H1 (cell line): ENCODE data around the gene CA7. TPM values are rescaled to one million over a fixed set of nuclear protein-coding genes. Genes with fewer than 3 reads are reported as not detected.

Source experiments
- CTCF ChIA-PET: fragments of 300-600 bp; sonication (Branson Sonifier 250); formaldehyde crosslinking; loops from one replicate; lab custom pipeline; 2021; ENCODE audit not compliant: partially characterized antibody; lab: Charles Lee
- POLR2A ChIA-PET: fragments of 300-600 bp; sonication (Branson Sonifier 250); formaldehyde crosslinking; loops from one replicate; lab custom pipeline; 2021; ENCODE audit warnings: inconsistent platforms; ENCODE audit not compliant: partially characterized antibody; lab: Charles Lee
- DNase-seq, 2 experiments: peaks; one replicate each; pipeline versions ENCODE4 v3.0.0 to v3.0.0-alpha.2; 2010 to 2022; ENCODE audit warnings: low spot score in 2 of 2, low read depth in 1 of 2, mixed read lengths in 1 of 2
- FAIRE-seq: peaks from 2 replicates; lab custom pipeline; 2011; peaks lifted over from hg19 to GRCh38; lab: Jason Lieb, UNC
- H2AFZ ChIP-seq: 2 replicates; pipeline ENCODE4 v1.8.1; 2012; ENCODE audit warnings: low read length, inconsistent platforms
- H2AK5ac ChIP-seq: 2 replicates; pipeline ENCODE4 v1.6.1; 2013; ENCODE audit warnings: low read depth, low read length
- H2BK120ac ChIP-seq: replicated peaks from 2 replicates; pipeline ENCODE3; 2013; ENCODE audit warnings: low read depth, low read length, inconsistent platforms
- H2BK12ac ChIP-seq: 2 replicates; pipeline ENCODE4 v1.6.1; 2013; ENCODE audit warnings: low read depth, low read length
- H2BK15ac ChIP-seq: 2 replicates; pipeline ENCODE4 v1.6.1; 2013; ENCODE audit warnings: low read length
- H2BK20ac ChIP-seq: 2 replicates; pipeline ENCODE4 v1.6.1; 2013; ENCODE audit warnings: low read length
- H2BK5ac ChIP-seq: 2 replicates; pipeline ENCODE4 v1.6.1; 2013; ENCODE audit warnings: low read depth, low read length
- H3K14ac ChIP-seq: 2 replicates; pipeline ENCODE4 v1.6.1; 2013; ENCODE audit warnings: inconsistent platforms; ENCODE audit not compliant: insufficient read length
- H3K18ac ChIP-seq: 2 replicates; pipeline ENCODE4 v1.6.1; 2013; ENCODE audit warnings: low read length; ENCODE audit errors: extremely low read depth
- H3K23ac ChIP-seq: 2 replicates; pipeline ENCODE4 v1.6.1; 2013; ENCODE audit warnings: inconsistent platforms; ENCODE audit not compliant: insufficient read length
- H3K23me2 ChIP-seq: 2 replicates; pipeline ENCODE4 v1.6.1; 2013; ENCODE audit warnings: low read depth, low read length
- H3K27ac ChIP-seq: 2 replicates; pipeline ENCODE4 v1.6.1; 2011; ENCODE audit warnings: low read depth, low read length, inconsistent platforms
- H3K27me3 ChIP-seq, 4 experiments: replicated peaks in 1 of 4; 1 replicate in 1 of 4; 2 replicates in 3 of 4; pipeline versions ENCODE4 v1.6.1 to v1.8.1; 2011 to 2013; ENCODE audit warnings: low read length in 3 of 4, mild to moderate bottlenecking in 3 of 4, inconsistent platforms in 2 of 4, mixed read lengths in 2 of 4, moderate library complexity in 1 of 4; ENCODE audit not compliant: control insufficient read depth in 3 of 4, insufficient read depth in 3 of 4; ENCODE audit errors: extremely low read depth in 1 of 4
- H3K36me3 ChIP-seq, 4 experiments: 2 replicates each; pipeline versions ENCODE4 v1.6.1 to v1.8.1; 2011 to 2013; ENCODE audit warnings: mild to moderate bottlenecking in 4 of 4, low read length in 3 of 4, moderate library complexity in 2 of 4, control low read depth in 1 of 4, inconsistent platforms in 1 of 4; ENCODE audit not compliant: insufficient read depth in 4 of 4, control insufficient read depth in 2 of 4
- H3K4ac ChIP-seq: replicated peaks from 2 replicates; pipeline ENCODE3; 2013; ENCODE audit warnings: low read length, low read depth, mixed read lengths, inconsistent platforms; ENCODE audit not compliant: insufficient read length
- H3K4me1 ChIP-seq, 4 experiments: replicated peaks in 1 of 4; 1 replicate in 1 of 4; 2 replicates in 3 of 4; pipeline versions ENCODE4 v1.6.1 to v1.8.1; 2011 to 2013; ENCODE audit warnings: low read length in 3 of 4, inconsistent platforms in 2 of 4, mixed read lengths in 1 of 4; ENCODE audit not compliant: insufficient read depth in 4 of 4, control insufficient read depth in 3 of 4
- H3K4me2 ChIP-seq, 2 experiments: 2 replicates each; pipeline versions ENCODE4 v1.6.1 to v1.8.1; 2011 to 2013; ENCODE audit warnings: low read depth in 2 of 2, low read length in 2 of 2, control low read depth in 1 of 2, inconsistent platforms in 1 of 2, mild to moderate bottlenecking in 1 of 2; ENCODE audit not compliant: insufficient read depth in 1 of 2
- H3K4me3 ChIP-seq, 4 experiments: fragments of 200-600, 300-600 bp in 1 of 4; sonication (generic), shearing (Covaris generic), sonication (Bioruptor Twin) in 1 of 4; 2 replicates each; pipeline versions ENCODE4 v1.5.1 to v1.8.1; 2011 to 2016; ENCODE audit warnings: low read length in 4 of 4, low read depth in 3 of 4, control low read depth in 2 of 4, inconsistent platforms in 2 of 4, mild to moderate bottlenecking in 2 of 4, mixed read lengths in 1 of 4, moderate library complexity in 1 of 4; ENCODE audit not compliant: insufficient read depth in 2 of 4; ENCODE audit errors: extremely low read depth in 1 of 4
- H3K56ac ChIP-seq: replicated peaks from 2 replicates; pipeline ENCODE3; 2013; ENCODE audit warnings: low read depth, mild to moderate bottlenecking, mixed read lengths, low read length, inconsistent platforms; ENCODE audit not compliant: insufficient read length
- H3K79me1 ChIP-seq: 2 replicates; pipeline ENCODE4 v1.6.1; 2013; ENCODE audit warnings: low read depth, low read length, control low read depth
- H3K79me2 ChIP-seq, 2 experiments: 2 replicates each; pipeline versions ENCODE4 v1.6.1 to v1.8.1; 2012 to 2013; ENCODE audit warnings: low read length in 2 of 2, mild to moderate bottlenecking in 2 of 2, inconsistent platforms in 1 of 2; ENCODE audit not compliant: insufficient read depth in 2 of 2, control insufficient read depth in 1 of 2
- H3K9ac ChIP-seq, 4 experiments: replicated peaks in 1 of 4; 1 replicate in 1 of 4; 2 replicates in 3 of 4; pipeline versions ENCODE4 v1.6.1 to v1.8.1; 2011 to 2013; ENCODE audit warnings: low read depth in 3 of 4, low read length in 3 of 4, control low read depth in 2 of 4, mild to moderate bottlenecking in 2 of 4, moderate library complexity in 2 of 4, inconsistent platforms in 1 of 4; ENCODE audit errors: extremely low read depth in 1 of 4
- H3K9me3 ChIP-seq, 2 experiments: 2 replicates each; pipeline versions ENCODE4 v1.6.1 to v1.8.1; 2012 to 2013; ENCODE audit warnings: mild to moderate bottlenecking in 2 of 2, moderate library complexity in 2 of 2, control low read depth in 1 of 2, inconsistent platforms in 1 of 2, low read depth in 1 of 2, low read length in 1 of 2, mixed read lengths in 1 of 2; ENCODE audit not compliant: insufficient read depth in 2 of 2
- H4K20me1 ChIP-seq, 2 experiments: replicated peaks in 1 of 2; 2 replicates each; pipeline versions ENCODE3 to v1.8.1; 2011 to 2013; ENCODE audit warnings: inconsistent platforms in 2 of 2, low read length in 2 of 2, mild to moderate bottlenecking in 1 of 2; ENCODE audit not compliant: insufficient read depth in 2 of 2, control insufficient read depth in 1 of 2
- H4K5ac ChIP-seq: 2 replicates; pipeline ENCODE4 v1.6.1; 2013; ENCODE audit warnings: low read length, low read depth, mixed read lengths, inconsistent platforms; ENCODE audit not compliant: insufficient read length
- H4K8ac ChIP-seq: 2 replicates; pipeline ENCODE4 v1.8.0; 2013; ENCODE audit warnings: mild to moderate bottlenecking, moderate library complexity, low read length, inconsistent platforms; ENCODE audit not compliant: insufficient read depth; ENCODE audit errors: extremely low read depth
- H4K91ac ChIP-seq: replicated peaks from 2 replicates; pipeline ENCODE3; 2013; ENCODE audit warnings: low read length, mixed read lengths, inconsistent platforms; ENCODE audit not compliant: insufficient read length
- ASH2L ChIP-seq: fragments of 200-600, 300-600 bp; sonication (generic); IDR thresholded peaks from one replicate; pipeline ENCODE4 v1.7.1; 2017; ENCODE audit warnings: low read length
- BRCA1 ChIP-seq: IDR thresholded peaks from 2 replicates; pipeline ENCODE4 v1.6.1; 2012; ENCODE audit warnings: low read depth, low read length, improper control_type of control experiment
- CEBPB ChIP-seq: IDR thresholded peaks from 2 replicates; pipeline ENCODE4 v1.6.1; 2012; ENCODE audit warnings: low read depth, low read length
- CHD2 ChIP-seq: IDR thresholded peaks from 2 replicates; pipeline ENCODE4 v1.6.1; 2012; ENCODE audit warnings: low read length, improper control_type of control experiment
- CTBP2 ChIP-seq: IDR thresholded peaks from 2 replicates; pipeline ENCODE4 v1.7.0; 2011; ENCODE audit warnings: borderline replicate concordance, mild to moderate bottlenecking, moderate library complexity, mixed read lengths, low read length; ENCODE audit not compliant: insufficient read depth, insufficient read length
- GTF2F1 ChIP-seq: IDR thresholded peaks from 2 replicates; pipeline ENCODE4 v1.6.1; 2012; ENCODE audit warnings: low read depth, low read length, improper control_type of control experiment, borderline replicate concordance
- HDAC2 ChIP-seq, 2 experiments: fragments of 300-600 bp in 1 of 2; sonication (generic) in 1 of 2; IDR thresholded peaks; 2 replicates each; pipeline ENCODE4 v1.6.1; 2011 to 2012; ENCODE audit warnings: low read depth in 2 of 2, low read length in 2 of 2, mild to moderate bottlenecking in 2 of 2, moderate library complexity in 2 of 2, borderline replicate concordance in 1 of 2, inconsistent platforms in 1 of 2
- JUN ChIP-seq: IDR thresholded peaks from 2 replicates; pipeline ENCODE4 v1.6.1; 2011; ENCODE audit warnings: low read depth, mild to moderate bottlenecking, improper control_type of control experiment, low read length
- JUND ChIP-seq: IDR thresholded peaks from 2 replicates; pipeline ENCODE4 v1.6.1; 2011; ENCODE audit warnings: mild to moderate bottlenecking, improper control_type of control experiment, low read length
- KDM1A ChIP-seq: fragments of 200-600, 300-600 bp; sonication (generic); IDR thresholded peaks from 2 replicates; pipeline ENCODE4 v1.7.1; 2016; ENCODE audit warnings: mild to moderate bottlenecking, low read length, borderline replicate concordance
- MAFK ChIP-seq: IDR thresholded peaks from 2 replicates; pipeline ENCODE4 v1.6.1; 2012; ENCODE audit warnings: low read depth, mild to moderate bottlenecking, improper control_type of control experiment, low read length
- RBBP5 ChIP-seq: IDR thresholded peaks from 2 replicates; pipeline ENCODE4 v1.7.1; 2012; ENCODE audit warnings: low read depth, mild to moderate bottlenecking, inconsistent platforms, low read length, moderate library complexity, borderline replicate concordance
- SAP30 ChIP-seq: fragments of 300-600 bp; sonication (generic); IDR thresholded peaks from 2 replicates; pipeline ENCODE4 v1.7.1; 2012; ENCODE audit warnings: low read length, moderate library complexity, mild to moderate bottlenecking, inconsistent platforms; ENCODE audit not compliant: insufficient read depth, insufficient replicate concordance
- TEAD4 ChIP-seq: IDR thresholded peaks from 2 replicates; pipeline ENCODE4 v1.6.1; 2012; ENCODE audit warnings: low read depth, low read length, inconsistent platforms, mixed read lengths
- ZNF274 ChIP-seq: IDR thresholded peaks from 2 replicates; pipeline ENCODE4 v1.7.0; 2012; ENCODE audit warnings: low read length, borderline replicate concordance; ENCODE audit errors: extremely low read depth
- WGBS, 2 experiments: shearing (Covaris generic) in 1 of 2; methylation state at CpG; one replicate each; pipeline versions ENCODE4 v1.1.6 to v1.1.7; 2013 to 2015; ENCODE audit warnings: low lambda C conversion rate in 2 of 2, mixed read lengths in 2 of 2, inconsistent platforms in 1 of 2, low coverage in 1 of 2, missing lambda C conversion rate in 1 of 2; ENCODE audit not compliant: insufficient replicate concordance in 2 of 2, insufficient coverage in 1 of 2, insufficient read length in 1 of 2; ENCODE audit errors: extremely low coverage in 1 of 2, missing lambda C conversion rate in 1 of 2; 5-methylcytosine and 5-hydroxymethylcytosine counted together
- polyA plus RNA-seq, 7 experiments: library from polyadenylated mRNA; depleted of rRNA in 3 of 7; stranded (reverse) in 5 of 7; unstranded in 2 of 7; fragments of >200 nt in 5 of 7; fragments of 200-250 nt in 2 of 7; gene quantifications; 1 replicate in 5 of 7; 2 replicates in 1 of 7; 4 replicates in 1 of 7; pipeline versions ENCODE4 v1.2.1 to v1.2.3, GENCODE V29; 2011 to 2013; ENCODE audit warnings: missing spikeins in 2 of 7, mixed read lengths in 2 of 7
- total RNA-seq: library from RNA; stranded (reverse); fragmentation: NEBNext Ultra II Directional; extraction: Animal tissue kit (Norgen Biotek cat#: 25700); gene quantifications from 2 replicates; pipeline ENCODE4 v1.2.1, GENCODE V29; 2021

CA7 gene
- total and polyA plus RNA-seq, 2 of the 8 experiments (the other 6 are each of a cell fraction or from before 2014, with no cell fraction given) = 1.7 to 2.7 TPM

GRCh38 chr16:66857437-66857836 is 13.2 kb downstream of the CA7 start:
- H3K4ac ChIP-seq = no peak overlapping the region
- no peak overlapping the region for H4K8ac ChIP-seq
- DNase-seq (no peak), FAIRE-seq (no peak)
- H3K4me1 ChIP-seq = no peaks in the 10 kb centered on the region
- no peaks in the 10 kb centered on the region for H3K79me2 ChIP-seq
- ChIA-PET POLR2A (interaction anchor here (1.5 kb wide), 1 partner anchor 28 kb away, joined by 6 read pairs; the partner anchor contains the start of gene NAE1), CTCF (interaction anchor here (1.6 to 9.3 kb wide), 4 partner anchors 8 to 27 kb away, joined by 4 to 80 read pairs (median 9); partner anchors contain the start of gene NAE1)
- H3K4me3 ChIP-seq = no peak overlapping the region
- no peak overlapping the region for H3K9ac ChIP-seq
- H4K20me1 ChIP-seq = no peaks in the 10 kb centered on the region
- H3K27me3 ChIP-seq = no peaks in the 10 kb centered on the region
- no peak overlapping the region for H4K91ac ChIP-seq
- H3K18ac ChIP-seq = no peak overlapping the region
- no peaks in the 10 kb centered on the region for H3K36me3 ChIP-seq
- H2BK120ac ChIP-seq = no peak overlapping the region
- H3K4me2 ChIP-seq = no peak overlapping the region
- no peak overlapping the region for H2BK15ac ChIP-seq
- H2BK20ac ChIP-seq = no peak overlapping the region
- H2BK12ac ChIP-seq = no peak overlapping the region
- no peak overlapping the region for H3K56ac ChIP-seq
- no peaks in the 10 kb centered on the region for H3K23me2 ChIP-seq
- H3K9me3 ChIP-seq = no peaks in the 10 kb centered on the region
- no peak overlapping the region for H3K27ac ChIP-seq
- no peak overlapping the region for H4K5ac ChIP-seq
- H3K79me1 ChIP-seq = no peaks in the 10 kb centered on the region
- H3K14ac ChIP-seq = no peak overlapping the region
- no peak for TF ChIP-seq JUN
- TF ChIP-seq BRCA1 = no peak
- TF ChIP-seq ASH2L = no peak
- TF ChIP-seq ZNF274 = no peak
- TF ChIP-seq JUND = no peak
- TF ChIP-seq RBBP5 = no peak
- no peak for TF ChIP-seq TEAD4
- TF ChIP-seq GTF2F1 = no peak
- no peak for TF ChIP-seq MAFK
- no peak for TF ChIP-seq HDAC2 (IDR thresholded peaks at IDR 0.05; ENCODE audit: borderline replicate concordance in 1 of 2, low read depth in 2 of 2, low read length in 2 of 2)
- TF ChIP-seq CEBPB = no peak
- TF ChIP-seq CTBP2 = no peak
- TF ChIP-seq SAP30 = no peak
- no peak for TF ChIP-seq CHD2
- no peak for TF ChIP-seq KDM1A
- H2BK5ac ChIP-seq = no peak overlapping the region
- 93% methylated on average over 6 of the region's 6 CpGs; no CpG with 5 or more reads in 1 of the 2 experiments for whole genome bisulfite sequencing, 2 experiments
- no peak overlapping the region for H3K23ac ChIP-seq
- no peak overlapping the region for H2AK5ac ChIP-seq
- H2AFZ ChIP-seq = no peak overlapping the region
